Epithelial cell of proximal tubule (primary cell): ENCODE data around the gene CARMIL1. TPM values are rescaled to one million over a fixed set of nuclear protein-coding genes. Genes with fewer than 3 reads are reported as not detected.
"Not testable (repeated sequence)": the region's sequence is repeated elsewhere in the genome, so short reads cannot be mapped to it uniquely, and the experiment has no call there.

Experiments used
- DNase-seq: peaks from one replicate; pipeline ENCODE4 v3.0.0-alpha.2; 2011; ENCODE audit warnings: low read depth
- H3K4me3 ChIP-seq: 2 replicates; pipeline ENCODE4 v1.5.1; 2011; ENCODE audit warnings: low read depth, mild to moderate bottlenecking, low read length
- total RNA-seq: library from RNA; depleted of rRNA; stranded (reverse); fragments of >200 nt; gene quantifications from 2 replicates; pipeline ENCODE4 v1.2.3, GENCODE V29; 2015
- TF ChIP-seq, protein P1 (sequence below): conservative IDR thresholded peaks from 2 replicates; pipeline ENCODE4 v1.5.1; 2012; ENCODE audit warnings: low read depth, mild to moderate bottlenecking, low read length

Gene CARMIL1
- total RNA-seq, 1 donor from 2014 or later, result 27.7 TPM

DNA sequence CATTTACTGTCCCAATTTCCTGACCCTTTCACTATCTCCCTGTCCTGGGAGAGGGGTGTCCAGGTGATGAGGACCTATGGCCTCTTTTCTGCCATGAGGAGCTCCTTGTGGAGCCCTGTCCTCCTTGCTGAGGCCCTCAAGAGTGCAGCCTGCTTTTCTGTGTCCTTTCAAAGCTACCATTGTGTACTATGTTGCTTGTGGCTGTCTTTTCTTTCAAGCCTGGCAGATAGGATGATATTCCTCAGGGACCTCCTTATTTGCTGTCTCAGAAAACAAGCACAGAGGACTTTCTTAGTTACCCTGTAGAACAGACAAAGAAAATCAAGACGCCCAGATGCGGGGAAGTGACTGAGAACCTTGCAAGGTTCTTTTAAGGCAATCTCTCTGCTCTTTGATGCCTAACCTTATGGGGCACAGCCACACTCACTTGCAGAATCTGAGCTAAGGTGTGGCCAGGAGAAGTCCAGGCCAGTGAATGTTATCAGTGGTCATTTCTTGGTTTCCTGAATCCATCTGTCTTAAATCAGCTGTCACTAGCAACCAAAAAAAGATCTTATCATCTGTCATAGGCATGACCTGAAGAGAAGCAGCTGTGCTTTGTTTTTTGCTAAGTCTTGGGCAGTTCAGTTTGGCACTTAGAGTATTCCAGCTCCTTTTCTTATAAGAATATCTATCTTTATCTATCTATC is 17.2 kb downstream of the CARMIL1 start:
- TF ChIP-seq, protein P1, sequence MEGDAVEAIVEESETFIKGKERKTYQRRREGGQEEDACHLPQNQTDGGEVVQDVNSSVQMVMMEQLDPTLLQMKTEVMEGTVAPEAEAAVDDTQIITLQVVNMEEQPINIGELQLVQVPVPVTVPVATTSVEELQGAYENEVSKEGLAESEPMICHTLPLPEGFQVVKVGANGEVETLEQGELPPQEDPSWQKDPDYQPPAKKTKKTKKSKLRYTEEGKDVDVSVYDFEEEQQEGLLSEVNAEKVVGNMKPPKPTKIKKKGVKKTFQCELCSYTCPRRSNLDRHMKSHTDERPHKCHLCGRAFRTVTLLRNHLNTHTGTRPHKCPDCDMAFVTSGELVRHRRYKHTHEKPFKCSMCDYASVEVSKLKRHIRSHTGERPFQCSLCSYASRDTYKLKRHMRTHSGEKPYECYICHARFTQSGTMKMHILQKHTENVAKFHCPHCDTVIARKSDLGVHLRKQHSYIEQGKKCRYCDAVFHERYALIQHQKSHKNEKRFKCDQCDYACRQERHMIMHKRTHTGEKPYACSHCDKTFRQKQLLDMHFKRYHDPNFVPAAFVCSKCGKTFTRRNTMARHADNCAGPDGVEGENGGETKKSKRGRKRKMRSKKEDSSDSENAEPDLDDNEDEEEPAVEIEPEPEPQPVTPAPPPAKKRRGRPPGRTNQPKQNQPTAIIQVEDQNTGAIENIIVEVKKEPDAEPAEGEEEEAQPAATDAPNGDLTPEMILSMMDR, result no peak
- DNase-seq, result no peak
- no peak overlapping the region for H3K4me3 ChIP-seq

DNA sequence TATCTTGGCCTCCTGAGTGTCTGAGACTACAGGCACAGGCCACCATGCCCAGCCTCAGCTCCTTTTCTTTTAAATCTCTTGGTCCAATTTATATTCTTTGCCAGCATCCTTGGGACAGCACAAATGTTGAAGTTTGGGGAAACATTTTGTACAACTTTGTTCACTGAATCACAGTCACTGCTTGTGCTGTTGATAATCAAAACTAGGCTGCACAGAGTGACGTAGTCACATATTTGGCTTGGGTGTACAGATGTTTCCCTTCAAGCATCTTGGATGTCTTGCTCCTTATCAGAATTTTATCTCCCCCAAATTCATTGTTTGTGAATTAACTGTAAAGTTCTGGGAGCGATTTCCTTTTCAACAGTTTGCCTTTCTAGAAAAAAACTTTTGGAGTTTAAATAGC is 17.9 kb downstream of the CARMIL1 start:
- DNase-seq, result no peak
- H3K4me3 ChIP-seq, result no peak overlapping the region
- TF ChIP-seq, protein P1, result no peak

DNA sequence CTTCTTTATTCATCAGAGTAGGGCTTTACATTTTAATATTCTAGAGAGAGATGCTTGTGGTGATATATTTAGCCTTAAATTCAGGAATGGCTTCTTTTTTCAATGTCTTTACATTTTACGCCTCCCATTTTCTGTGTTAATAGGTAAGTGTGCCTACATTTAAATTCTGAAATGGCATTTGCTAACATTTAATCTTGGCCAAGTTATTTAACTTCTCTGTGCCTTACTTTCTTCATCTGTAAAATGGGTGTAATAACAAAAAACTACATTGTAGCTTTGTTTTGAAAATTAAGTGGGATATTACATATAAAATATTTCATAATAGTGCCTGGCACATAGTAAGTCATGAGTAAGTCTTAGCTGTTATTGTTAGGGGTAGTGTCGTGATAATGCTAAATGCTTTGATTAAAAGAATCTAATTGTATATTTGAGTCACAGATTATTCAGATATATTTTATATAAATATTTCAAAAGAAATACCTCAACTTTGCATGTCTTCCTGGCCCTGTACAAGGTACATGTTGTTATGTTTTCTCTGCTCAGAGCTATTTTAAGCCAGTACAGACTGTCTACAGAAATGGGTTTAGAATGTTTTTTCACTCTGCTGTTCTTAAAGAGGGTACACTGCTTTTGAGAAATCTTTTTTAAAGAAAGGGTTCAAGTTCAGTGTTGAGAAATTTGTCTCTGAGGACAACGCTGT is 18.8 kb downstream of the CARMIL1 start:
- TF ChIP-seq, protein P1, result no peak
- H3K4me3 ChIP-seq, result no peak overlapping the region

DNA sequence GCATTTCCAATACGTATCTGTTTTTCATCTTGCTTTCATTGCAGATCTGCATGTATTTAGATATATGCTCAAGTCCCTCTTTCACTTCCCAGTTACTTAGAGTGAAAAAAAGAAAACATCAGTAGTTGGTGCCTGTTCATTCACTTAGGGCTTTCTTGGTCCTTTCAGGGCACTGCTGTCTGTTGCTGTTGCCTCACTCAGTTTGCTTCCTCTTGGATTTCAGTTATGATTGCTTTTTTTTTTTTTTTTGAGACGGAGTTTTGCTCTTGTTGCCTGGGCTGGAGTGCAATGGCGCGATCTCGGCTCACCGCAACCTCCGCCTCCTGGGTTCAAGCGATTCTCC is 19.3 kb downstream of the CARMIL1 start:
- not testable (repeated sequence) for DNase-seq, H3K4me3 ChIP-seq

More for the DNA sequence above, 18.8 kb downstream of the CARMIL1 start:
- DNase-seq, result no peak

DNA sequence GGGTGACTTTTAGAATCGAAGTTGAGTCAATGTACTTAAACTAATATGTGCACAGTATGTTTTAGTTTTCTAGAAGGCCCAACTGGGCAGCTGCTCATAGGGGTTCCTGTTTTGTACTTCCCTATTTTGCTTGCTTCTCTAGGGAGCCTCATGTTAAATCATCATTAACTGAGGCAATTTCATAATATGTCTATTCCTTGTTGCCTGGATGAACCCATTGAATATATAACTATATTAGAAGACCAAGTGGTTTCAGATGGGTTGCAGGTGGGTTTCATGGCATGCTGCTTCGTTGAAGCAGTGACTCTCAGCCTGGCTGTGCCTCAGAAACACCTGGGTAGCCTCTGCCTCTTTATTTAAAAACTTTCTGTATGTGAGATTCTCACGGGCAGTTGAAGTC is 22.2 kb downstream of the CARMIL1 start:
- H3K4me3 ChIP-seq, result no peak overlapping the region
- no peak for DNase-seq
- TF ChIP-seq, protein P1, result no peak

DNA sequence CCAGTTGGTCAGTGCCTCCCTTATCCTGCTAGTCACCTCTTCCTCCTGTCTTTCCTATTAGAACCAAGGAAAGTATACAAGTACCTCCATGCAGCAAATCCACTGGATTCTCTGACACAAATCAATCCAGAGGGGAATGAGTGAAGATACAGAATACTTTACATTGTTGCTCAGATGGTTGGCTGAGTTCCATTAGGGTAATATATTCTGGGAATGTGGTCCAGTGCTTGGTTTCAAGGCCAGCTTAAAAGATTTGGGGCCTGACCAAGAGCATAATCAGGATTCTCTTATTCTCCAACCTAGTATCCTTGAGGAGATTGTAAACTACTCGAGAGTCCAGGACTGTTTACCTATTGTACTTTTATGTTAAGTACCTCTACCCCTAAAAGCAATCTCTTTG is 23.0 kb downstream of the CARMIL1 start:
- TF ChIP-seq, protein P1, result no peak
- no peak for DNase-seq
- H3K4me3 ChIP-seq, result no peak overlapping the region

DNA sequence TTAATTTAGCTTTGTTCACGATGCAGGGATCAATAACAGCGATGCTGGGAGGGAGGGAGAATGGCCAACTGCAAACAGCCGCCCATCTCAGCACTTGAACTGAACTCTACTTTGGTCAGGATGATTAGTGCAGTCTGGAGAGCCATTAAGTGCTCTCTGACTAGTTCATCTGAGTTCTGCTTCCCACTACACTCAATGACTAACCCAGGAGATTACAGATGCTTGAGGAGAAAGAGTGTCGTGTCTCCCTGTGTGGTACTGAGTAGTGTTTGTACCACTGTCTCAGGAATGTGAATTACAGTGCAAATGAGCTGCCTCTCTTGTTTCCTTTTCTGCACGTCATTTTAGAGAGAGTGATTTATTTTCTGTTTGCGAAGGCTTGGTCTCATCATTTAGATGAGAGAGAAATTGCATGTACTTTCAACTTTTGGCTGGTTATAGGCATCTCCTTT is 23.5 kb downstream of the CARMIL1 start:
- no peak overlapping the region for H3K4me3 ChIP-seq
- no peak for DNase-seq
- TF ChIP-seq, protein P1, result no peak
